DOHH2 (cell line): ENCODE measurements around the gene TUBA1A.

ENCODE experiments used
- H3F3A ChIP-seq: fragments of 200-600 bp; sonication (generic), shearing (Covaris generic); 2 replicates; pipeline ENCODE4 v1.6.0; 2016; ENCODE audit warnings: antibody characterized with exemption, mild to moderate bottlenecking; ENCODE audit not compliant: control insufficient read depth, insufficient read depth
- H3K27ac ChIP-seq: fragments of 200-600 bp; sonication (generic); 2 replicates; pipeline ENCODE4 v1.5.1; 2014; ENCODE audit warnings: low read depth, mild to moderate bottlenecking, low read length, moderate library complexity
- H3K27me3 ChIP-seq: fragments of 200-600 bp; sonication (generic); 2 replicates; pipeline ENCODE4 v1.6.1; 2014; ENCODE audit warnings: mild to moderate bottlenecking, low read length, mixed read lengths; ENCODE audit not compliant: control insufficient read depth
- H3K36me3 ChIP-seq: fragments of 200-600 bp; sonication (generic); 2 replicates; pipeline ENCODE4 v1.6.1; 2014; ENCODE audit warnings: mild to moderate bottlenecking, low read length, moderate library complexity, mixed read lengths; ENCODE audit not compliant: control insufficient read depth
- H3K4me1 ChIP-seq: fragments of 200-600 bp; sonication (generic); 2 replicates; pipeline ENCODE4 v1.6.1; 2014; ENCODE audit warnings: mild to moderate bottlenecking, low read length, mixed read lengths; ENCODE audit not compliant: control insufficient read depth
- H3K4me2 ChIP-seq: fragments of 200-600 bp; sonication (generic); 2 replicates; pipeline ENCODE4 v1.6.0; 2014; ENCODE audit warnings: mild to moderate bottlenecking, low read length, moderate library complexity
- H3K4me3 ChIP-seq: fragments of 200-600 bp; sonication (generic); 2 replicates; pipeline ENCODE4 v1.5.1; 2014; ENCODE audit warnings: mild to moderate bottlenecking, low read length, mixed read lengths
- H3K79me2 ChIP-seq: fragments of 200-600 bp; sonication (generic); 2 replicates; pipeline ENCODE4 v1.6.1; 2014; ENCODE audit warnings: mild to moderate bottlenecking, low read length, mixed read lengths; ENCODE audit not compliant: control insufficient read depth
- H3K9me2 ChIP-seq: fragments of 200-600 bp; sonication (generic); replicated peaks from 2 replicates; pipeline ENCODE4 v1.6.1; 2014; ENCODE audit warnings: mild to moderate bottlenecking, low read length, mixed read lengths; ENCODE audit not compliant: control insufficient read depth
- H3K9me3 ChIP-seq: fragments of 200-600 bp; sonication (generic); 2 replicates; pipeline ENCODE4 v1.6.1; 2014; ENCODE audit warnings: antibody characterized with exemption, low read length, mixed read lengths; ENCODE audit not compliant: control insufficient read depth, insufficient read depth
- H4K20me1 ChIP-seq: fragments of 200-600 bp; sonication (generic); 2 replicates; pipeline ENCODE4 v1.6.0; 2014; ENCODE audit warnings: low read depth, mild to moderate bottlenecking, antibody characterized with exemption, low read length, moderate library complexity; ENCODE audit not compliant: control insufficient read depth, insufficient read depth
- CTCF ChIP-seq: fragments of 200-600 bp; sonication (generic); IDR thresholded peaks from one replicate; pipeline ENCODE4 v1.5.1; 2014; ENCODE audit warnings: antibody characterized with exemption, mild to moderate bottlenecking, low read depth, low read length; ENCODE audit not compliant: poor library complexity, severe bottlenecking
- EZH2phosphoT487 ChIP-seq: fragments of 200-600 bp; sonication (generic); IDR thresholded peaks from 2 replicates; pipeline ENCODE4 v1.6.1; 2017; ENCODE audit warnings: borderline replicate concordance, mild to moderate bottlenecking, antibody characterized with exemption, low read length, moderate library complexity, mixed read lengths

Gene TUBA1A

GRCh38 chr12:49225576-49226166 is 36.8 kb upstream of the TUBA1A start:
- H3K36me3 ChIP-seq: no peaks in the 10 kb centered on the region
- H3K9me2 ChIP-seq: no peaks in the 10 kb centered on the region
- H3K9me3 ChIP-seq: no peaks in the 10 kb centered on the region
- H3K4me1 ChIP-seq: peaks cover 5% of the 10 kb centered on the region
- no peak overlapping the region for H3K27ac ChIP-seq
- no peaks in the 10 kb centered on the region for H3K27me3 ChIP-seq
- TF ChIP-seq CTCF: no peak
- TF ChIP-seq EZH2phosphoT487: no peak
- H3F3A ChIP-seq: no peaks in the 10 kb centered on the region
- no peak overlapping the region for H3K4me3 ChIP-seq
- no peaks in the 10 kb centered on the region for H3K79me2 ChIP-seq
- H4K20me1 ChIP-seq: no peaks in the 10 kb centered on the region
- H3K4me2 ChIP-seq: no peak overlapping the region

DNA sequence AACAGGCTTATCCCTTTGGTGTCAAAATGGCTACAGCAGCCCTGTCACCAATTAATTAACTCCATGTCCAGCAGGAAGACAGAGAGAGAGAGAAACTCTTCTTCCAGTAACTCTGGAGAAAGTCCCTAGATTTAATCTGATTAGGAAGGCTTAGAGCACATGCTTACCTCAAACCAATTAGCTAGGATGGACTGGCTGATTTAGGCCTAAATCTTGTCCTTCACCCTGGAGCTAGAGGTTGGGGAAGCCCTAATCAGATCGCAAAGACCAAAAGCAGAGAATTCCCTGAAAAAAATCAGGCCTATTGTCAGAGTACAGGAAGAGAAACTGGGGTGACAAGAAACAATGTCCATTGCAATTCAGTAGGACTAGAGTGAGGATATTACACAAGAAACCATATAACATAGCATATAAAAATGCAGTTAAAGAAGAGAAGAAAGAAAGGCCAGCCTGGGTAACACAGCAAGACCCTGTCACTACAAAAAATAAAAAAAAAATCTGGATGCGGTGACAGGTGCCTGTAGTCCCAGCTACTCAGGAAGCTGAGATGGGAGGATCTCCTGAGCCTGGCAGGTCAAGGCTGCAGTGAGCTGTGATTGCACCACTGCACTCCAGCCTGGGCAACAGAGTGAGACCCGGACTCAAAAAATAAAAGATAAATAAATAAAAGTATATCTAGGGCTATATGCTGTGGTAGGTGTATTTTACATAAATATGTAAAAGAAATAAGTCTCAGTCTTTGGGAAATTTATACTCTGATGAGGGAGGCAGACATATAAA is 34.9 kb upstream of the TUBA1A start:
- Histone ChIP-seq H3K4me1 (peaks cover 5% of the 10 kb centered on the region), H3K36me3 (no peaks in the 10 kb centered on the region), H3F3A (no peaks in the 10 kb centered on the region), H3K27me3 (no peaks in the 10 kb centered on the region), H3K27ac (no peak overlapping the region), H3K79me2 (no peaks in the 10 kb centered on the region), H3K4me3 (no peak overlapping the region), H3K4me2 (no peak overlapping the region), H3K9me3 (no peaks in the 10 kb centered on the region), H4K20me1 (no peaks in the 10 kb centered on the region), H3K9me2 (no peaks in the 10 kb centered on the region)
- TF ChIP-seq EZH2phosphoT487 (no peak), CTCF (no peak)

DNA sequence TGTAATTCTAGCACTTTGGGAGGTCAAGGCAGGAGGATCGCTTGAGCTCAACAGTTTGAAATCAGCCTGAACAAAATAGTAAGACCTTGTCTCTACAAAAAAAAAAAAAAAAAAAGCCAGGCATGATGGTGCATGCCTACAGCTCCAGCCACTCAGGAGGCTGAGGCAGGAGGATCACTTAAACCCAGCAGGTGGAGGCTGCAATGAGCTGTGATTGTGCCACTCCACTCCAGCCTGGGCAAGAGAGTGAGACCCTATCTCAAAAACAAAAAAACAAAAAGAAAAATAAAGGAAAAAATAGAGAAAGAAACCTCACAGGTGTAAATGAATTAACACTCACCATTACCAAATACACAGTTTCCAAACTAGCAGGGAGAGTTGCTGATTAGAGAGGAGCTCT is 34.2 kb upstream of the TUBA1A start:
- Histone ChIP-seq H3K4me2 (no peak overlapping the region), H3K27me3 (no peaks in the 10 kb centered on the region), H4K20me1 (no peaks in the 10 kb centered on the region), H3F3A (no peaks in the 10 kb centered on the region), H3K4me1 (peaks cover 5% of the 10 kb centered on the region), H3K27ac (no peak overlapping the region), H3K79me2 (no peaks in the 10 kb centered on the region), H3K36me3 (no peaks in the 10 kb centered on the region), H3K4me3 (no peak overlapping the region), H3K9me3 (no peaks in the 10 kb centered on the region), H3K9me2 (no peaks in the 10 kb centered on the region)
- TF ChIP-seq CTCF: no peak
- TF ChIP-seq EZH2phosphoT487: no peak
